GM18505 (cell line): ENCODE data around the gene TDRD10.

Source experiments
- ATAC-seq: cut with Tn5 transposase; IDR thresholded peaks from one replicate; pipeline ENCODE4 v1.9.1; 2021; ENCODE audit not compliant: unreplicated experiment
- POLR2A ChIP-seq: IDR thresholded peaks from 4 replicates; pipeline ENCODE4 v1.6.1; 2011; ENCODE audit warnings: borderline replicate concordance; ENCODE audit not compliant: insufficient read depth, insufficient read length; ENCODE audit errors: extremely low read depth

Gene TDRD10, protein sequence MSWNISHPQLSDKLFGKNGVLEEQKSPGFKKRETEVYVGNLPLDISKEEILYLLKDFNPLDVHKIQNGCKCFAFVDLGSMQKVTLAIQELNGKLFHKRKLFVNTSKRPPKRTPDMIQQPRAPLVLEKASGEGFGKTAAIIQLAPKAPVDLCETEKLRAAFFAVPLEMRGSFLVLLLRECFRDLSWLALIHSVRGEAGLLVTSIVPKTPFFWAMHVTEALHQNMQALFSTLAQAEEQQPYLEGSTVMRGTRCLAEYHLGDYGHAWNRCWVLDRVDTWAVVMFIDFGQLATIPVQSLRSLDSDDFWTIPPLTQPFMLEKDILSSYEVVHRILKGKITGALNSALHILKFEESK

GRCh38 chr1:154502066-154502743, at the start of gene TDRD10, which contains the start of gene SHE:
Gene TDRD10, plus strand, starts transcription at chr1:154502219. Its CDS starts 4,685 bp downstream, at chr1:154506904.
Gene SHE, minus strand, starts transcription at chr1:154502412. Its CDS starts 386 bp downstream, at chr1:154502026.
- TF ChIP-seq POLR2A, result no peak
- no peak for ATAC-seq

GRCh38 chr1:154453161-154453560, 48.9 kb upstream of the TDRD10 start:
- no peak for ATAC-seq
- TF ChIP-seq POLR2A, result no peak

- no peak for ATAC-seq
- TF ChIP-seq POLR2A, result no peak
Observed at GRCh38 chr1:154453574-154454352, 48.3 kb upstream of the TDRD10 start.

- no peak for TF ChIP-seq POLR2A
- ATAC-seq, result no peak
Observed at GRCh38 chr1:154454386-154455120, 47.5 kb upstream of the TDRD10 start.

DNA sequence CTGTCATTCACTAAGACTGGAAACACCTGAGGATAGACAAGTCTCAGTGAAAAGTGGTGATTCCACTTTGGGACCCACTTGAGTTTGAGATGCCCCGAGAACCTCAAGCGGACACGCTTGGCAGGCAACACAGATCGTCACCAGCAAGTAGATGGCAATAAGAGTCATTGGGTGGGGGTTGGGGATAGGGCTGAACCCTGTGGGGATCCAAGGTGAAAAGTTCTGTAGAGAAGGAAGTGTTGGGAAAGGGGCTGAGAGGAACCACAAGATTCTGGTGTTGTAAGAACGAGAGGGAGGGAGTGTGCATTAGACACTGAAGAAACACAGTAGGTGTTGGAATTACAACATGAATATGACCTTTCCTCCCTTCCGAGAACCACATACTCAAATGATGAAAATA, 45.4 kb upstream of the TDRD10 start:
- TF ChIP-seq POLR2A, result no peak
- ATAC-seq, result no peak

DNA sequence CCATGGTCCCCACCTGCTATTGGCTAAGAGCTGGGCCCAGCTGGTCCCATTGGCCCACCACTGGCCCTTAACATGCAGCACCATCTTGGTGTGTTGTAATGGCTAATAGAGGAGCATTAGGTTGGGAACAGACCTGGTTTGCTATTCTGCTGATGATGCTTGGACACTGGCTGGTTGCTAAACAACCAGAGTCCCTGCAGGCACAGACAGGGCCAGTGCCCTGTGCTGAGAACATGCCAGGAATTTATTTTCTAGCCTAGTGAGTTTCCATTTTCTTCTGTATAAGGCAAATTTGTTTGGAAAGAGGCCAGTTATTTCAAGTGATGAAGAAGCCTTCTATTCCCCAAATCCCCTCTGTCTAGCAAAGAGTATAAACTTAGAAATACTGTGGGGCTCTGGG, 42.9 kb upstream of the TDRD10 start:
- ATAC-seq, result no peak
- no peak for TF ChIP-seq POLR2A

- TF ChIP-seq POLR2A, result no peak
Observed at GRCh38 chr1:154460695-154461260, 41.2 kb upstream of the TDRD10 start.

DNA sequence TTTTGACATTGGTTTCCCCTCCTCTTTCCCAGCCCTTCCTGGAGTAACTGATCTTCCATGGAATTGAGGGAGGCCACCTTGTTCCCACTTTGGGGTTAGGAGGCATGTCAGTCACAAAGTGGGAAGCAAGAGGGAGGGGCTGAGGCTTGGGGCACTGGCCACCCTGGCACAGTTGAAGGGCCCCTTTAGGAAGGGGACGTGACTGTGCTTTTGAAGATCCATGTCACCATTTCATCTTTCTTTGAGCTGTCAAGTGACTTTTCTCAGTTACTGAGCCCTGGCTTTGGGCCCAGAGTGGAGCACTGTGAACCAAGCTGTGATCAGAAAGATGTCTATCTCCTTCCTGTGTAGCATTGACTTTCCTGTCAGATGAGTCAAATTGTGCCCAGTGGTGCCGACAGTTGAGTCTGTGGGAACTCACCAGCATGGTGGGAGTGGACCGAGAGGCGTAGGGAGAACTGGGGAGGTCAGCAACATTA, 38.5 kb upstream of the TDRD10 start:
- no peak for ATAC-seq
- TF ChIP-seq POLR2A, result no peak

More at GRCh38 chr1:154460695-154461260, 41.2 kb upstream of the TDRD10 start:
- ATAC-seq, result no peak

GRCh38 chr1:154465621-154466195, 36.3 kb upstream of the TDRD10 start:
- no peak for ATAC-seq
- TF ChIP-seq POLR2A, result no peak

- no peak for TF ChIP-seq POLR2A
- ATAC-seq, result no peak
Observed at GRCh38 chr1:154466206-154466605, 35.8 kb upstream of the TDRD10 start.

- TF ChIP-seq POLR2A, result no peak
- no peak for ATAC-seq
Observed at GRCh38 chr1:154466921-154467417, 35.0 kb upstream of the TDRD10 start.
